Mucosa of gallbladder (tissue), 1 donor: ENCODE results near the gene DAPK3. TPM values are rescaled to one million over a fixed set of nuclear protein-coding genes. Genes with fewer than 3 reads are reported as not detected.
"Not testable (repeated sequence)": the region's sequence is repeated elsewhere in the genome, so short reads cannot be mapped to it uniquely, and the experiment has no call there.

Experiments used
- DNase-seq: peaks from one replicate; pipeline ENCODE4 v3.0.0-alpha.2; 2020; ENCODE audit warnings: low spot score
- total RNA-seq: library from RNA; stranded (reverse); gene quantifications from one replicate; pipeline ENCODE4 v1.2.1, GENCODE V29; 2021
- donor health status: DM: no; HTN: no; CAD: no.

The DAPK3 gene
- total RNA-seq, 1 donor from 2014 or later: 113 TPM

DNA sequence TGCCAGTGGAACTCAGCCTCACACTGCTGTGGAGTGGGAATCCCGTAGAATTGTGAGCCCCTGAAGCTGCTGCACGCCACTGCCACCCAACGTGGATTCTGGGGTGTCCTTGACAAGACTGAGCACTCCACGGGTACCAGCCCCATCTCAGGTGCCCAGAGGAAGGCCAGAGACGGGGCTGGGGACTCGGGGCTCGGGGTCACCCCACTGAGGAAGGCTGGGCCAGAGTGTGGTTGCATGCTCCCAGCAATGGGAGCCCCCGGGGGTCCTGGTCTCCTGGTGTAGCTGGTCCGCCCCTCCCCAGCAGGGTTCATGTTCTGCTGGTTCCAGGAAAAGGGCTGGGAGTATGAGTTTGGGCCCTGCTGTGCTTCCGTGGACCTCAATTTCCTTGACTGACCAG lies 15.2 kb downstream of the DAPK3 start:
- no peak for DNase-seq

DNA sequence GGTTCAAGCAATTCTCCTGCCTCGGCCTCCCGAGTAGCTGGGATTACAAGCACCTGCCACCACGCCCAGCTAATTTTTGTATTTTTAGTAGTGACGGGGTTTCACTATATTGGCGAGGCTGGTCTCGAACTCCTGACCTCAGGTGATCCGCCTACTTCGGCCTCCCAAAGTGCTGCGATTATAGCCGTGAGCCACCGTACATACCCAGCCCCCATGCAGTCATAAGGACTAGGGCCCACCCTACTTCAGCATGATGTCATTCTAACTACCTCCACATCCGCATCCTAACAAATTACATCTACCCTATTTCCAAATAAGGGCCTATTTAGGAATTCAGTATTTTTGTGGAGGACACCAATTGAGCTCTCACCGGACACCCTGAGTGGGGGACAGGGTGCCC lies 15.6 kb downstream of the DAPK3 start:
- not testable (repeated sequence) for DNase-seq

DNA sequence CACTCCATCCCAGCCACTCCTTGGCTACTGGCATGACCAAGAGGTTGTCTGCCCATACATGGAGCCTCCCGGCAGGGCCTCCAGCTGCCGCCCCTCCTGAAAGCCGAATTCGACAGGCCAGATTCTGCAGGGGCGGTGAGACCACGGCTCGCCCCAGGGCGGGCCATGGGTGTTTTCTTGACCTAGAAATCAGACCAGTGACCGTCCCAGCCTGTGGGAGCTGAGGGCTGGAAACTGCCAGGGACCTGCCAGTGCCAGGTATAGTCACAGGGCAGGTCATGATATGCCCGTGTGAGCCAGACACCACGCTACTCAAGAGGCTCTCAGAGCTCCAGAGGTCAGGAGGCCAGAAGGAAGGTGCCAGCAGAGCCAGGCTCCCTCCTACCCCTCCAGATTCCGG lies 16.8 kb downstream of the DAPK3 start:
- DNase-seq: no peak

DNA sequence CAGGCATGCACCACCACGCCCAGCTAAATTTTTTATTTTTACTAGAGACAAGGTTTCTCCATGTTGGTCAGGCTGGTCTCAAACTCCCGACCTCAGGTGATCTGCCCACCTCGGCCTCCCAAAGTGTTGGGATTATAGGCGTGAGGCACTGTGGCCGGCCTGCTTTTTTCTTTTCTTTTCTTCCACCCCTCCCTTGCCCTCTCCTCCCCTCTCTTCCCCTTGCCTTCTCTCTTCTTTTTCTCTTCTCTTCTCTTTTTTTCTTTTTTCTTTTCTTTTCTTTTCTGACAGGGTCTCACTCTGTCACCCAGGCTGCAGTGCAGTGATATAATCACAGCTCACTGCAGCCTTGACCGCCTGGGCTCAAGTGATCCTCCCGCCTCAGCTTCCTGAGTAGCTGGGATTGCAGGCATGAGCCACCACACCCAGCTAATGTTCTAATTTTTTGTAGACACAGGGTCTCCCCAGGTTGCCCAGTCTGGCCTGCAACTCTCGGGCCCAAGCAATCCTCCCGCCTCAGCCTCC lies 18.1 kb downstream of the DAPK3 start:
- not testable (repeated sequence) for DNase-seq

DNA sequence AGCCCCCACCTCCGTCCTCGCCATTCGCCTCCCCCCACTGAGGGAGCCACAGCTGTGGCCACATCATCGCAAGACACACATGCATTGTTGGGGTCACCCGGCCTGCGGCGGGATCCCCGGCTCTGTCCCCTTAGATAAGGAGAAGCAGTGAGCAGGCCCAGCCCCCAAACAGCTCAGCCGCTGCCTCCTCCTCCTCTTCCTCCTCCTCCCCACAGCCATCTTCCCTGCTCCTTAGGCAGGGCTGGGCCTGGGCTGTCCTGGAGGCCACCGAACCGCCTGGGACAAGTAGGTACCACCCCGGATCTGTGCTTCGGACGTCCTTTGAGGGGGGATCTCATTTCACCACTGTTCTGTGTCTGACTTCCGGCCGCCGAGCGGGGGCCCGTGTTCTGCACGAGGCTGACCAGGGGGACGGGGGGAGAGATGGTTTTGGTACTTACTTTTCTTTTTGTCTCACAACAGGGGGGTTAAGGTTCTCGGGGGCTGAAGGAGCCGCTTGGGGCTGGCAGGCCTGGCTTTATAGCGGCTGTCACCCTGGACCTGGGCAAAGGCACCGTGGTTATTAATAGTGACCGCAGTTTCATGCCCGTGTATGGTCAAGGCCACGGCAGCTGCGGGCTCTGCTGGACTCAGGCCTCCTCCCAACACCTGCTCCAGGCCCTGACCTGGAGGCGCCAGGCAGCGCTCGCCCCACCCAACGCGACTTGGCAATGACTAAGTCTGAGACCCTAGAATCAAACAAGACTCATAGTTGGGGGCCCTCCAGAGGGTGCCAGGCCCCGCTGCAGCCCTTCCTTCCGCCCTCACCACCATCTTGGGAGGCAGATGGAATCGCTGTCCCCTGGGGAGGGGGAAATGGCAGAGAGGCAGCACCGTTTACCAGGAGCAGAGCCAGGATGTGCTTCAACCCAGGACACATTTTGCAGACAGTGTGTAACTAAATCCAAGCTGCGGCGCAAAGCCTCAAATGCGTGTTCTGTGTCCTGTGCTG lies 19.7 kb downstream of the DAPK3 start:
- DNase-seq: no peak

DNA sequence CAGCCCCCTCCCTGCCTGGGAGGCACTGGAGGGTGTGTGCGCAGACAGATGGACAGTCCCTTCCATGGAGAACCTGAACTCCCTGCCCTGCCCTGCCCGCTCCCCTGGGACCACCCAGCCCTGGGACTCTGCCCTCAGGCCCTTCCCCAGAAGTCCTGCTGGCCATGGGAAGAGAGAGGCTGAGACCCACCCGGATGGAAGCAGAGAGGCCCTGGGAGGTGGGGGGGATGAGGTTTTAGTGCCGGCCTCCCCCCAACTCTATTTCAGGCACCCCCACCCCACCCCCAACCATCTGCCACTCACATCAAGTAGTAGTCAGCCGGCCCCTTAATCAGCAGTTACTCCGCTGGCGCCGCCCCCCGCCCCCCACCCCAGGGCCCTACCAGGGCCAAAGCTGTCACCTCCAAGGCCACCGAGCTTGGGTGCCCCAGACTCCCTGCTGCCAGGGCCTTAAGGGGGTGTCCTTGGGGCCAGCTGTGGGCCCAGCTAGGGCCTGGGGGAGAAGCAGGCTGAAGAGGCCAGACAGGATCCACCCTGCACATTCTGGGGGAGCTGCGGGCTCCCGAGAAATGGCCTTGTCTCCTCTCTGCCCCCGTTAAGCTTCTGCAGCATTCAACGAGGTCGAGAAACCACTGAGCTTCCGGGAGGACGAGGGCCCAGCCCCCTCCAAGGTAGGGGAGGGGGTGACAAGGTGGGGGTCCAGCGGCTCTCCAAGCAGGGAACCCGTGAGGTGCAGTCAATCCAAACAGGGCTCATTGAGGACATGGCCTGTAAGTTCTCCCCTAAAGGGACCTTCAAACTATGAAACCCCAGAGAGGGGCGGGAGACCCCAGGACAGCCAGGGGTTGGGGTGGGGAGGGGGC lies 20.7 kb downstream of the DAPK3 start:
- DNase-seq: no peak

DNA sequence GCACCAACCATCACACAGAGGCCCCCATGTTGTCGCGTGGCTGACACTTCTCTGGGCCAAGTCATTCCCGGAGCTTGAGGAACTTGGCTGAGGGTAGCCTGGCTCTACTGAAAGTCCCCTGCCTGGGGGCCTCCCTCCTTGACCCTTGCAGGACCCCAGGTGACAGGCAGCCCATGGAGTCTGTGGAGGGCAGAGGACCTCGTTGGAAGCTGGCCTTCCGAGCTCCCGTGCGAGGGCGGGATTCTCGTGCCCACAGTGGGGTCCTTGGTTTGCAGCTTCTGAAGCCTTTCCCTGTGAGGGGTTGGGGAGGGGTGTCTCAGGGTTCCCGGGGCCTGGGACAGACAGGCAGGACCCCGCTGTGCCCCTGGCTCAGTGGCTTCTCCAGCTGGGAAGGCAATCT lies 21.6 kb downstream of the DAPK3 start:
- no peak for DNase-seq

DNA sequence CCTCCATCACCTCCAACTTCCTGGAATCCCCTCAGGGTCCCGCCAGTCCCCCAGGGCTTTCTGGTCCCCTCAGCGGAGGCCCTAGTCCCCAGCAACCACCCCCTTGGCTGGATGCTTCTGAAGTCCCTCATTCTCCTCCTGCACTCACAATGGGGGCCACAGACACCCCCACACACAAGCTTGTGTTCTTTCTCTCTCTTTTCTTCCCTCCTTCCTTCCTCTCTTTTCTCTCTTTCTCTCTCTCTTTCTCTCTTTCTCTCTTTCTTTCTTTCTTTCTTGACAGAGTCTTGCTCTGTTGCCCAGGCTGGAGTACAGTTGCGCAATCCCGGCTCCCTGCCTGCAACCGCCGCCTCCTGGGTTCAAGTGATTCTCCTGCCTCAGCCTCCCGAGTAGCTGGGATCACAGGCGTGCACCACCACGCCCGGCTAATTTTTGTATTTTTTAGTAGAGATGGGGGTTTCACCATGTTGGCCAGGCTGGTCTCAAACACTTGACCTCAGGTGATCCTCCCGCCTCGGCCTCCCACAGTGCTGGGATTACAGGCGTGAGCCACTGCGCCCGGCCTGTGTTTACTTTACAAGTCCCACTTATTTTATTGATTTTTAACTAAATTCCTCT lies 23.5 kb downstream of the DAPK3 start:
- not testable (repeated sequence) for DNase-seq

DNA sequence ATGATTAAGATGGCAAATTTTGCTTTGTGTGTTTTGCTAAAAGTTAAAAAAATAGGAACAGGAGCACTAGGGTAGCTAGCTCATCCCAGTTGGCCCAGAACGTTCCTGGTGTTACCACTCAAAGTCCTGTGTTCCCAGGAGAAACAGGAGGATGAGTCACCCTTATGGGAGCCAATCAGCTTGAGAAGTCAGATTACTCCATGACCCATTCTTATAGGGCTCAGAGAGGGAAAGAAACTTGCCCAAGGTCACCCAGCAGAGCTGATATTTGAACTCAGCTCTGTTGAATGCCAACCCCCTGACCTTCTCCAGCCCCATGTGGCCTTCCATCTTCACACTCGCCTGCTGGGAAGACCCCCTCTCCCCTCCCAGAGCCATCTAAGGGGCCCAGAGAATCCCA lies 25.1 kb downstream of the DAPK3 start:
- no peak for DNase-seq

DNA sequence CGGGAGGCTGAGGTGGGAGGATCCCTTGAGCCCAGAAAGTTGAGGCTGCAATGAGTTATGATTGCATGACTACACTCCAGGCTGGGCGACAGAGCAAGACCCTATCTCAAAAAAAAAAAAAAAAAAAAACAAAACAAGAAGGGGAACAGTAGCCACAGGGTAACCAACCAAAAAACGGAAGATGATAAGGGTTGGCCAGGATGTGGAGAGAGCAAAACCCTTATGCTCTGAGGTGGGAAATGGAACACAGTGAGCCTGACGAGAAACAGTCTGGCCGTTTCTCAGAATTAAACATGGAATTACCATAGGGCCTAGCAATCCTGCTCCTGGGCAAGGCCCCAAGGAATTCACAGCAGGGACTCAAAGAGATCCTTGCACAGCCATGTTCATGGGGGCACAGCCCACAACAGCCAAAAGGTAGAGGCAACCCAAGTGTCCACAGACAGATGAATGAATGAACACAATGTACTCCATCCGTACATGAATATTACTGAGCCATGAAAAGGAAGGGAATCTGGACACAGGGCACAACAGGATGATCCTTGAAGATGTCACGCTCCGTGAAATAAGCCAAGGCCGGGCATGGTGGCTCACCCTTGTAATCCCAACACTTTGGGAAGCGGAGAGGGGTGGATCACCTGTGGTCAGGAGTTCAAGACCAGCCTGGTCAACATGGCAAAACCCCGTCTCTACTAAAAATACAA lies 26.7 kb downstream of the DAPK3 start:
- DNase-seq: no peak

DNA sequence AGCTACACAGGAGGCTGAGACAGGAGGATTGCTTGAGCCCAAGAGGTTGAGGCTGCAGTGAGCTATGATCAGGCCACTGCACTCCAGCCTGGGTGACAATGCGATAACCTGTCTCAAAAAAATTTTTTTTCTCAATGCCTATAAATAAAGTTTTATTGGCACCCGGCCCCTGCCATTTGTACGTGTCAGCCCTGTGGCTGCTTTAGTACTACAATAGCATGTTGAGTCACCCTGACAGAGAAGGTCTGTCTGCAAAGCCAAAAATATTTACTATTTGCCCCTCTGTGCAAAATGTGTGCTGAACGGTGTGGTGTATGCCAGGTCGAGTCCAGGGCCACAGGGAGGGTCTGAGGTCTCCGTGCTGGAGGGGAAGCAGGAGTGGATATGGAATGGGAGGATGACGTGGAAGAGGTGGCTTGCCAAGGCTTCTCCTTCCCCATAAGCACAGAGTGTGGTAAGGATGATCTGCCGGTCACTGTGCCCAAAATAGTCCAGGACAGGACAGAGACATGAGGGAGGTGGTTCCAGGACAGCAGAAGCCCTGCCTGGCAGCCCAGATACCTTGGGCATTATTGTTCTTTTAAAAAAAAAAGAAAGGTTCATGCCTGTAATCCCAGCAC lies 28.0 kb downstream of the DAPK3 start:
- no peak for DNase-seq

DNA sequence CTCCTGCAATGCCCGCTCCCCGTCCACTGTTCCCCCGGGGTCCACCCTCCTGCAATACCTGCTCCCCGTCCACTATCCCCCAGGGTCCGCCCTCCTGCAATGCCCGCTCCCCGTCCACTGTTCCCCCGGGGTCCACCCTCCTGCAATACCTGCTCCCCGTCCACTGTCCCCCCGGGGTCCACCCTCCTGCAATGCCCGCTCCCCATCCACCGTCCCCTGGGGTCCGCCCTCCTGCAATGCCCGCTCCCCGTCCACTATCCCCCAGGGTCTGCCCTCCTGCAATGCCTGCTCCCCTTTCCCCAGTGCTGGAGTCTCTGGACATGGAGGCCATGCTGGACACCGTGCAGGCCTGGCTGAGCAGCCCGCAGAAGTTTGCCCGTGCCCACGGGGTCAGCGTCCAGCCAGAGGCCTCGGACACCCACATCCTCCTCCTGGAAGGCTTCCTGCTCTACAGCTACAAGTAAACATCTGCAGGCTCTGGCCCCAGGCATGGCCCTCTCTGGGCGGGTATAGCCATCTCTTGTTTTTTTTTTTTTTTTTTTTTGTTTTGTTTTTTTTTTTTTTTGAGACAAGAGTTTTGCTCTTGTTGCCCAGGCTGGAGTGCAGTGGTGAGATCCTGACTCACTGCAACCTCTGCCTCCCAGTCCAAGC lies 32.5 kb downstream of the DAPK3 start:
- DNase-seq: not testable (repeated sequence)

DNA sequence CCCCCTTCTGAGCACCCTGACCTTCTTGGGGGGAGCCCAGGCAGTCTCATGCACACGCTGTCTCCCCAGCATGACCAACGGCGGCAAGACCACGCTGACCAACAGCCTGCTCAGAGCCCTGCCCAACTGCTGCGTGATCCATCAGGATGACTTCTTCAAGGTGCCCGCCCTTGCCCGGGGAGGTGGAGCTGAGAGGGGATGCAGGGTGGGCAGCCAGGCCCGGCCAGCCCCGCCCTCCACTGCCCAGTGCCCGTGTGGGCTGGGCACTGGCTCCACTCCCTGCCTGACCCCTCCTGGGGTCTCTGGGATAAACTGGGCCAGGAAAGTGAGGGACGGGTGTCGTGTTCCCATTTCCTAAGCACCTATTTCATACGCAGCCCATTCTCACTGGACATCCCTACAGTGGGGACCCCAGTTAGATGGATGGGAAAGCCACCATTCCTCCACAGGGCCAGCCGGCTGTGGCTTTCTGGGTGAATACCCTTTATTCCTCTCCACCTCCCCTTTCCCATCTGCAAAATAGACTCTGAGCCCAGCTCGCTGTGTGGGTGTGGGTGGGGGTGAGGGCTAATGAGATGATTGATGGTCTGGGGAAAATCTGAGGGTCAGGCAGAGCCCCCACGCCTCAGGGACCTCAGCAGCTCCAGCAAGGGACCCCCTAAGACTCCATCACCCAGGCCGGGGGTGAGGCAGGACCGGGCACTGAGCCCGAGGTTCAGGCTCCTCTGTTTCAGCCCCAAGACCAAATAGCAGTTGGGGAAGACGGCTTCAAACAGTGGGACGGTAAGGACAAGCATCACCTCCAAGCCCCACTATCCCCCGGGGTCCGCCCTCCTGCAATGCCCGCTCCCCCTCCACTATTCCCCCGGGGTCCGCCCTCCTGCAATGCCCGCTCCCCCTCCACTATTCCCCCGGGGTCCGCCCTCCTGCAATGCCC lies 34.1 kb downstream of the DAPK3 start:
- no peak for DNase-seq

DNA sequence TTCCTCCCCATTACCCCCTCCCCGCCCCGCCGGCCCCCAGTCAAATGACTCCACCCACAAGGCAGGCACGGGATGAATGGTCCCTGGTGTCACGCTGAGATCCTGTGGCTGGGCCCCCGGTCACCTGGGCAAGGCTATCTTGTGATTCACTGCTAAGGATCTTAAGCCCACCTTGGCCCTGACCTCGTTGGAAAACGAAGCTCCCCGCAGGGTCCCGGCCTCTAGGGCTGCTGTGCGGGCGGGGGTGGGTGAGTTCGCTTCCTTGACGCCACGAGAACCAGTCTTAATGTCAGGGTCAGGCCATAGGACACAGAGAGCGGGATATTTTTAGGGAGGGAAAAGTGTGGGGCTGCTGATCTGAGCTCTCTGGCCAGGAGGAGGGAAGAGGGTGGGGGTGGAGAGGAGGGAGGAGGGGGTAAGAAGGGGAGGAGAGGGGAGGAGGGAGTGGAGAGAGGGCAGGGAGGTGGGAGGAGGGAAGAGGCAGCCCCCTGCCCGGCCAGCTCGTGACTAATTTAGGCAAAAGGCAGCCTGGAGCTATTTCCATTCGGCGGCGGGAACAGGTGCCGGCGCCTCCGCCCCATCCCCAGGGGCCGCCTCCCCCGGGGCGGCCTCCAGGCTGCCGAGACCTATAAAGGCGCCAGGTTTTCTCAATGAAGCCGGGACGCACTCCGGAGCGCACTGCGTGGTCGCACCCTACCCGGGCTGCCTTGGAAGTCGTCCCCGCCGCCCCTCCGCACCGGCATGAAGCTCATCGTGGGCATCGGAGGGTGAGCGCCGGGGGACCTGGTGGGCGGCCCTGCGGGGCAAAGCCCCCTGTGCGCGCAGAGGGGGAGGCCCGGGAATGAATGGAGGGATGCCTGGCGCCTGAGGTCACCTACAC lies 37.7 kb downstream of the DAPK3 start, which contains the start of gene NMRK2:
TSS of gene NMRK2 (plus strand) at position 139 of the 880 bp plus-strand sequence. CDS start at position 742, 603 bp downstream.
- DNase-seq: no peak

DNA sequence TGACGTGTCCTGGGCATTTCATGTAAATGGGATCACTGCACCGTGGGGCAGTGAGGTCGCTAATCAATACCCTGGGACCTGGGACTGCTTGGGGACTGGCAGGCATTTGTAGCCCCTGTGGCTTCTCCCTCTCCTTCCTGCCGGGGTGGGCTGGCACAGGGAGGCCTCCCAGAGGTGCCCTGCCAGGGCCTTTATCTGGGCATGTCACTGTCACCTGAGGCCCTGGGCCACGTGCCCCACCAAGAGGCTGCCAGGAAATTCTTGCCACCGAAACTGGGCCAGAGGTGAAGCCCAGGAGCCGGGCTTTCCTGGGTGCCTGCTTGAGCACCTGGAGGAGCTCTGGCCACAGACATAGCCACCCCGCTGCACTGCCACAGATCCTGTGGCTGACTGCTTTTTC lies 39.9 kb downstream of the DAPK3 start:
- DNase-seq: peak; percentile 27

DNA sequence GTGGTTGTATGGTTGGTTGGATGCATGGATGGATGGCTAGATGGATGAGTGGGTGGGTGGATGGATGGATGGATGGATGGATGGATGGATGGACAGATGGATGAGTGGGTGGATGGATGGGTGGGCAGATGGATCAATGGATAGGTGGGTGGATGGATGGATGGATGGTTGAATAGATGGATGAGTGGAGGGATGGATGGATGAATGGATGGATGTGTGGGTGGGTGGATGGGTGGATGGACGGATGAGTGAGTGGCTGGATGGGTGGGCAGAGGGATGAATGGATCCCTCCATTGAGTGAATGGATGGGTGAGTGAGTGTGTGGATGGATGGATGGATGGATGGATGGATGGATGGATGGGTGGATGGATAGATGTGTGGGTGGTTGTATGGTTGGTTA lies 47.0 kb downstream of the DAPK3 start:
- DNase-seq: no peak

DNA sequence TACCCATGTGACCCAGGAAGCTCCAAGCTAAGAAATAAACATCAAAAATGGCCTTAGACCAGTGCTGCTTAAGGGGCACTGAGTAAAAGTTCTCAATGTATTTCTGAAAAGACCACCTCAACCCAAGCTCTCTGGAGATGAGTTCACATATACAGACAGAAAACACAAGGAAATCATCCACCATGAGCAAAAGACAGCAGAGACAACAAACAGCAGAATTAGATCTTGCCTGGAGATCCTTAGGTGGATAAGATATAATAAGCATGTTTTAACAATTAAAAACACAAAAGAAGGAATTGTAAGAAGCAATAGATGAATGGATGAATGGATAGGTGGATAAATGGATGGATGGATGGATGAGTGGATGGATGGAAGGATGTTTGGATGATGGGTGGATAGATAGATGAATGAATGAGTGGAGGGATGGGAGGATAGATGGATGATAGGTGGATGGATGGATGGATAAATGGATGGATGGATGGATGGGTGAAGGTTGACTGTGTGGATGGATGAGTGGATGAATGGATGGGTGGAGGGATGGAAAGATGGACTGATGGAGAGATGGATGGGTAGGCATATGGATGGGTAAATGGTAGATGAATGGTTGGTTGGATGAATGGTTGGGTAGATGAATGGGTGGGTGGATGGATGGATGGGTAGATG lies 47.7 kb downstream of the DAPK3 start:
- DNase-seq: no peak
